Tibial artery (tissue), 4 donors: ENCODE measurements around the gene IQCC.

Experiments used
- DNase-seq, 2 donors: peaks; one replicate each; pipeline ENCODE4 v3.0.0-alpha.2; 2019
- H3K27ac ChIP-seq, 2 donors: fragments of 200-600 bp; sonication (generic) in 1 of 2; 1 replicate in 1 of 2; 2 replicates in 1 of 2; pipeline ENCODE4 v1.5.1; 2018 to 2019; ENCODE audit warnings: mild to moderate bottlenecking in 1 of 2
- H3K27me3 ChIP-seq, 2 donors: fragments of 200-600 bp; sonication (generic) in 1 of 2; one replicate each; pipeline versions ENCODE4 v1.5.1 to v1.6.0; 2016 to 2019
- H3K36me3 ChIP-seq, 3 donors: fragments of 200-600 bp; sonication (generic) in 2 of 3; one replicate each; pipeline ENCODE4 v1.5.1; 2016 to 2019; ENCODE audit warnings: mild to moderate bottlenecking in 2 of 3
- H3K4me1 ChIP-seq, 4 donors: fragments of 200-600 bp; sonication (generic) in 2 of 4; 1 replicate in 3 of 4; 2 replicates in 1 of 4; pipeline ENCODE4 v1.5.1; 2016 to 2019
- H3K4me3 ChIP-seq, 2 donors: fragments of 200-600 bp; sonication (generic) in 1 of 2; 1 replicate in 1 of 2; 2 replicates in 1 of 2; pipeline ENCODE4 v1.5.1; 2018 to 2019; ENCODE audit warnings: mild to moderate bottlenecking in 2 of 2
- H3K9me3 ChIP-seq, 3 donors: fragments of 200-600 bp; sonication (generic) in 1 of 3; one replicate each; pipeline ENCODE4 v1.5.1; 2016 to 2019
- CTCF ChIP-seq, 2 experiments: fragments of 200-600 bp in 1 of 2; fragments of 450-650 bp in 1 of 2; IDR thresholded peaks; one replicate each; pipeline ENCODE4 v1.5.1; 2017 to 2019; ENCODE audit warnings: antibody characterized with exemption in 2 of 2, mild to moderate bottlenecking in 1 of 2, moderate library complexity in 1 of 2
- intact Hi-C: fragments of 100-400 bp; cut with DNase I; formaldehyde crosslinking; loops from one replicate; pipeline ENCODE4 v1.15.0; 2023; ENCODE audit warnings: low total_unique reads

IQCC gene

DNA sequence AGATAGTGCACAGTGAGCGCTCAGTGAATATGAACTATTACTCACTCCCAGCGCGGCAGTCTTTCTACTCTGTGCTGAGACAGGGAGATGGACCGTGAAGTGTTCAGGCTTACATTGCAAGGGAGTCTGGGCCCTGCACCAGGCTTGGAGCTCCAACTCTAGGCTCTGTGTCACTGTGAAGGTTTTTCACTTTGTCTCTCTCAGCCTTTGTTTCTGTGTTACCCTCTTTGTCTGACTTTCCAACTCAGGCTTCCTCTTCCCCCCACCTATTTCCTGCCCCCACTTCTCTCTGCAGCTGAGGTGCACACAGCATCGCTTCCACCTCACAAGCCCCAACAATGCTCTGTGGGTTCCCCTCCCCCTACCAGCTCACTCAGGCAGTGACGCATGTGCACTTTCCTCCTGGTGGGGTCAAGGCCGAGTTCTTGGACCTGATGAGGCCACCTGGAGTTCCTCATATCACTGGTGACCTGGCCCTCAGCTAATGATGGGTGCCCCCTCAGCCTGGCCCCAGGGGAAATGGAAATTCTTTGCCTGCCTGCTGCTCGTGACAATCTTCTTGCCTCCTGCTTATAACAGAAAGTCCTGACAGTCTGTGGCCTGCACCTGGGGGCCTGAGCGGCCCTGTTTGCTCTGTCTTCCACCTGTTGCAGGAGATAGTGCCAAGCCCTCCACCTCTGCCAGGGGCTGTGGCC, 44.5 kb downstream of the IQCC start:
- intact Hi-C loops = no loop called here
- Histone ChIP-seq H3K36me3 (no peaks in the 10 kb centered on the region), H3K4me1 (peaks cover 0 to 27% (median 18%) of the 10 kb centered on the region in 4 donors), H3K27me3 (no peaks in the 10 kb centered on the region), H3K9me3 (no peaks in the 10 kb centered on the region), H3K27ac (no peak overlapping the region), H3K4me3 (no peak overlapping the region)
- TF ChIP-seq CTCF (IDR thresholded peaks at IDR 0.05) = no peak
- no peak for DNase-seq

- no peak for DNase-seq
- intact Hi-C loops = no loop called here
- no peak within 1 kb of the TSS for H3K4me3 ChIP-seq
Observed at GRCh38 chr1:32250893-32251716, 45.6 kb downstream of the IQCC start, which contains the start of gene LCK. TSS of gene LCK (plus strand) at chr1:32251265. CDS start at chr1:32274330, 23,065 bp downstream.

GRCh38 chr1:32255072-32256071, 49.9 kb downstream of the IQCC start:
- peaks cover 0 to 7% of the 10 kb centered on the region in 2 donors for H3K27me3 ChIP-seq
- no peaks in the 10 kb centered on the region for H3K4me1 ChIP-seq
- H3K36me3 ChIP-seq = no peaks in the 10 kb centered on the region
- H3K9me3 ChIP-seq = no peaks in the 10 kb centered on the region
- no peak for TF ChIP-seq CTCF (IDR thresholded peaks at IDR 0.05)
- no peak for DNase-seq
- intact Hi-C loops = no loop called here
- H3K4me3 ChIP-seq = no peak overlapping the region
- H3K27ac ChIP-seq = no peak overlapping the region

More at GRCh38 chr1:32250893-32251716, 45.6 kb downstream of the IQCC start, which contains the start of gene LCK:
- H3K36me3 ChIP-seq = no peaks in the 10 kb centered on the region
- H3K4me1 ChIP-seq = peaks cover 0 to 27% (median 18%) of the 10 kb centered on the region in 4 donors
- no peaks in the 10 kb centered on the region for H3K27me3 ChIP-seq
- H3K27ac ChIP-seq = no peak within 1 kb of the TSS
- TF ChIP-seq CTCF (IDR thresholded peaks at IDR 0.05) = no peak
- H3K9me3 ChIP-seq = no peaks in the 10 kb centered on the region

DNA sequence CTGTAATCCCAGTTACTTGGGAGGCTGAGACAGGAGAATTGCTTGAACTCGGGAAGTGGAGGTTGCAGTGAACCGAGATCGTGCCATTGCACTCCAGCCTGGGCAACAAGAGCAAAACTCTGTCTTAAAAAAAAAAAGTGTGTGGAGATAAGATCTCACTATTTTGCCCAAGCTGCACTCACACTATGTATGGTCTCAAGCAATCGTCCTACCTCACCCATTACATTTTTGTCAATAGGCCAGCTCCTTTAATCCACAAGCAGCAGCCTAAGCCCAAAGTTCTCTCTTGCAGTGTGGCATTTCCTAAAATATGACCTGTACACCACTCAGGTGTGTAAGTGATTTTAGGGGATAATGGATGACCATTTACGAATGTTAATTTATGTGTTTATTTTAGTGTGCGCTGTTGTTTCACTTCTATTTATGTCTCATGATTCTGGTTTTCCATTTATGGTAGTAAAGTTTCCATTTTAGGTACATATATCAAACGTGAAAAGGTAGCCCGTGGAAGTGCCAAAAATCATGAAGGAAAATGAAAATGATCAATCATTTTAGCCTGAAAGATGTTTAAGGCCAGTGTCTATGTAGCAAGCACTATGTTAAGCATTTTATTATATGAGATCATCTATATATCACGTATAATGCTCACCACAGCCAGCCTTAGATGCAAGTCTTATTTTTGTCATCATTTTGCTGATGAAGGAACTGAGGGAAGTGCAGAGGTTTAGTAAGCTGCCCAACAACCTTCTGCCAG, 51.2 kb downstream of the IQCC start:
- no peak for DNase-seq
- no peaks in the 10 kb centered on the region for H3K9me3 ChIP-seq
- no peaks in the 10 kb centered on the region for H3K36me3 ChIP-seq
- no peaks in the 10 kb centered on the region for H3K4me1 ChIP-seq
- H3K27me3 ChIP-seq = peaks cover 0 to 7% of the 10 kb centered on the region in 2 donors
- intact Hi-C loops = no loop called here
- H3K4me3 ChIP-seq = no peak overlapping the region
- H3K27ac ChIP-seq = no peak overlapping the region
- TF ChIP-seq CTCF (IDR thresholded peaks at IDR 0.05) = no peak

DNA sequence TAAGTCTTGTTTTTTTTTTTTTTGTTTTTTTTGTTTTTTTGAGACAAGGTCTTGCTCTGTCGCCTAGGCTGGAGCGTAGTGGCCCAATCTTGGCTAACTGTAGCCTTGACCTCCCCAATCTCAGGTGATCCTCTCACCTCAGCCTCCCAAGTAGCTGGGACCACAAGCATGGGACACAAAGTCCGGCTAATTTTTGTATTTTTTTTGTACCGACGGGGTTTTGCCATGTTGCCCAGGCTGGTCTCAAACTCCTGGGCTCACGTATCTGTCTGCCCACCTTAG, 51.7 kb downstream of the IQCC start:
- H3K27me3 ChIP-seq = peaks cover 0 to 7% of the 10 kb centered on the region in 2 donors
- no peak for DNase-seq
- no peak overlapping the region for H3K4me3 ChIP-seq
- TF ChIP-seq CTCF (IDR thresholded peaks at IDR 0.05) = no peak
- intact Hi-C loops = no loop called here
- no peaks in the 10 kb centered on the region for H3K36me3 ChIP-seq
- H3K4me1 ChIP-seq = no peaks in the 10 kb centered on the region
- no peaks in the 10 kb centered on the region for H3K9me3 ChIP-seq
- H3K27ac ChIP-seq = no peak overlapping the region
